Activated CD4-positive, alpha-beta T cell treated with anti-CD3 and anti-CD28 coated beads, Interleukin-2, Interleukin-4, amounts not matched to agents 100 ng/mL and 50 ng/mL, durations not matched to agents 16 hours and 8 hours (primary cell): ENCODE measurements around the gene EXOC2.
"Not testable (repeated sequence)": the region's sequence is repeated elsewhere in the genome, so short reads cannot be mapped to it uniquely, and the experiment has no call there.

Source experiments
- DNase-seq: peaks from one replicate; pipeline ENCODE4 v3.0.0-alpha.2; 2020; ENCODE audit warnings: low spot score

EXOC2 gene

GRCh38 chr6:635233-635632, 57.7 kb downstream of the EXOC2 start:
- DNase-seq, result no peak

GRCh38 chr6:633611-634010, 59.3 kb downstream of the EXOC2 start:
- no peak for DNase-seq

- no peak for DNase-seq
These were observed 64.2 kb downstream of the EXOC2 start for GRCh38 chr6:628766-629165.

- DNase-seq, result no peak
These were observed 66.7 kb downstream of the EXOC2 start for GRCh38 chr6:626236-626635.

GRCh38 chr6:624979-625378, 68.0 kb downstream of the EXOC2 start:
- no peak for DNase-seq

DNA sequence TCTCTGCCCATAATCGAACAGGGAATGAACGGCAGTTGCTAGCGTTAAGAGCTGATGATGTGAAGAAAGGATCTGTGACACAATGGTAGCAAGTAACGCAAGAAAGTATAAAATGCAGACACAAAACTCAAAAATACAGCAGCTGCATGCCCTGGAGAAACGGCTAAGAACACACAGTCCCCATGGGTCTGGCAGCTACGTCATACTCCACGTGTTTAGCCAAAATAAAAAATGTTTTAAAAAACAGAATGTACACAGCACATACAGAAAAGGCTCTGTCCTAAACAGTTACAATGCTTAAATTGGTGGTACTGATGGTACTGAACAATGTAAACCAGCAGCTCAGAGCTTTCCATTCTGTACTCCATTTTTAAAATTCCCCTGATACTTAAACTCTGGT, 70.5 kb downstream of the EXOC2 start:
- DNase-seq, result no peak

- no peak for DNase-seq
These were observed 71.0 kb downstream of the EXOC2 start for GRCh38 chr6:621931-622330.

DNA sequence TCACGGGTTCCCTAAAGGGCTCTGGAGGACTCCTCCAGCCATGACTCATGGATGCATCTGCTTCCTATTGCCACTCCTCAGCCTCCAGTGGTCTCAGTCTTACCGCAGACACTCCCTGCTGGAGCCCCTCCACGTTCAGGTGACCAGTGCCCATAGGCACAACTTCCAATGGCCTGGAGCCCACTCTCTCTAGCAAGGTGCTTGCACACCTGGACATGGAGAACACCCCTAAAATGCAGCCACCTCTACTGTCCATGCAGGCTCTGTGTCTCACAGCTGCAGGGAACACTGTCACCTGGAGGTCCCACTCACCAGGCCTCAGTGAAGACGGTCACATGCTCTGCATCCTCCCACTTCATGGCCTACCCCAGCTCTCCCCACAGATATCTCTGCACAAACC, 72.0 kb downstream of the EXOC2 start:
- no peak for DNase-seq

DNA sequence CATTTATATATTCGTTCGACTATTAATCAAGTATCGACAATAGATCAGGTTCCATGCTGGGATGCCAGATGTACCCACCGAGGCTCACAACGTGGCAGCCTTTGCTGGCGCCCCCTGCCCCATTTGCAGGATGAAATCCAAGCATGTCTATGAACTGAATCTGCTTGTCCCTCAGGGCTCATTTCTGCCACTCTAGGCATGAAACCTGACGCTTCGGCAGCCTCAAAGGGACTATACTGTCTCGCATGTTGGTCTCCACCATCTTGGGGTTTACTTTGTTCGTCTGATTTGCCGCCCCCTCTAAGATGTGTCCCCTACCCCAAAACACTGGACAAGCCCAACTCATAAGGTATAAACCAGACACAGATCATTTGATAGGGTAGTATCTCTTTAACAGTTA, 72.8 kb downstream of the EXOC2 start:
- no peak for DNase-seq

- no peak for DNase-seq
These were observed 75.4 kb downstream of the EXOC2 start for GRCh38 chr6:617456-618100.

DNA sequence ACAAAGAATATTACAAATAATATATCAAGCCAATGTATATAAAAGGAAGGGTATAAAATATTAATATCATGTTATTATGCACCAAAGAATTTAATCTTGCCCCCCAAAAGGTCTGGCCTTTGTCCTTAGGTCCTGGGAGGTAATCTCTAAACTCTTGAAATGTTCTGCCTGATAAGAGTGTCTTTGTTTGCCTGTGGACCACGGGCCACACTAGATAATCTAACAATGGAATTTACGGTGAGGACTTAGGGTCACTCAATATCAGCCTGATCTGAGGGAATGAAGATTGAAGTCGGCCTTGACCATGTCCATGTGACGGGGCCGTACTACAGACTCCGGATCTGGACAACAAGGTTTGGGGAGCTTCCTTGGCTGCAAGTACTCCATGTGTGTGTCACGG, 79.0 kb downstream of the EXOC2 start:
- DNase-seq, result no peak

GRCh38 chr6:611928-612327, 81.0 kb downstream of the EXOC2 start:
- no peak for DNase-seq

DNA sequence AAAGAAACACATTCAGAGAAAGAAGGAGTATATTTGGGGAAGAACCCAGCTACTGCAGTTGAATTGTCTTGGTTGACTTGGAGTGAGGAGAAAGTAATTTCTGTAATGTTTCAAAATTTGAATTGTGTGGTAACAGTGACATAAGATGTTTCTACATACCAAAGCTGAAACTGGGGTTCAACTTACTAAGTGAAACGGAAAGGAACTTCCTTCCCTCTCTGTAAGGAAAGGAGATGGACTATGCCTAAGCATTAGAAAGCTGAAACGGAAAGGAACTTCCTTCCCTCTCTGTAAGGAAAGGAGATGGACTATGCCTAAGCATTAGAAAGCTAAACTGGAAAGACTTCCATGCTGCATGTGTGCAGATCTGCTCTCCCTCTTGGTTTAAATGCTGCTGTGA, 82.1 kb downstream of the EXOC2 start:
- DNase-seq, result no peak

- DNase-seq, result no peak
These were observed 83.0 kb downstream of the EXOC2 start for GRCh38 chr6:609905-610304.

DNA sequence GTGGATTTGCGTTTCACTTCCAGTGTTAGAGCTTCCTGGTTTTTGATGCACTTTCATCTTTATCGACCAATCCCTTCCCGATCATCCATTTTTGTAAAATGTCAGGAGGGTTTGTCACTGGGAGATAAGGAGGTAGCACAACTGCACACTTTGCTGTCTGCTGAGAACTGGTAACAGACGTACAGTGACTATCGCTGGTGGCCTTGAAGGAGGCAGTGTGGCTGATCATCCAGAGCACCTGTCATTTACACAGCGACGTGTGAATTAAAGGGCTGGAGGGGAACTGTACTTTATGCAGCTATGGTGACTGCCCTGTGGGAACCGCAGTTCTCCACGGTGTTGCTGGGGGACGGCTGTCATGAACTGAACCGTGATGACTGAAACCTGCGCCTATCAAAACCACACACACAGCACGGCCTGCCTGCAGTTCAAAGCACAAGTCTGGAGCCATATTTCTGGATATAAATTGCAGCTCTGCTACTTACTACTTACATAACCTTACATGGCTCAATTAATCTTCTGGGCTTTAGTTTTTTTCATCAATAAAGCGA, 86.0 kb downstream of the EXOC2 start:
- no peak for DNase-seq

- DNase-seq, result not testable (repeated sequence)
These were observed 87.0 kb downstream of the EXOC2 start for GRCh38 chr6:605895-606294.

DNA sequence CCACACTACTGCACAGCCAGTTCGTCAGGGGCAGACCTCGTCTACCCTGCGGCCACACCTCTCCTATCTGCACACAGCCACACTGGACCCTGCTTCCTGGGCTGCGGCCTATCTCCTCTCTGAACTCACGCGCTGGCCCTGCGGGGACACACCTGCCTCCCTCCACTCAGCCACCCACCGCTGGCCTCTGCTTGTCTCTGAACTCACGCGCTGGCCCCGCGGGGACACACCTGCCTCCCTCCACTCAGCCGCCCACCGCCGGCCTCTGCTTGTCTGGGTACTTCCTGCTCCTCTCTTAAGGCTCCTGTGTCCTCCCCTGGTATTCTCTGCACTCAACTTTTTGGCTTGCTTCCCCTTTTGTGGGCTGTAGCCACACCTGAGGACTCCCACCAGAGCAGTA, 88.4 kb downstream of the EXOC2 start:
- DNase-seq, result no peak

DNA sequence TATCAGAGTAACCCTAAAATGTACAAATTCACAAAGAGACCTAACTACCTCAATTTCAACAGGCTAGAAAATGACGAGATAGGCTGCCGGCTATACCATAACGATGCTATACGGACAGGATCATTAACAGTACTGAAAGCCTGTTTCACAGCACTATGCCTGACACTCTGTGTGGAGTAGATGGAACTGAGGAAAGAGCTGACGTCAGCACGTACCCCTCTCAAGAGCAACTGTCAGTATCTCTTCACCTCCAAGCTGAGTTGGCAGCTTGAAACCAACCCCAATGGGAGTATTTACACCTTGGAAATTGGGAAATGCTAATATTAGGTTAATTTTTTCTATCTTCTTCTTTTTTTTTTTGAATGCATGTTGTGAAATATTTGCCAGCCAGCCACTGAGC, 89.7 kb downstream of the EXOC2 start:
- DNase-seq, result no peak

- DNase-seq, result no peak
These were observed 93.1 kb downstream of the EXOC2 start for GRCh38 chr6:599576-600448.

GRCh38 chr6:593907-594212, 99.1 kb downstream of the EXOC2 start:
- no peak for DNase-seq

DNA sequence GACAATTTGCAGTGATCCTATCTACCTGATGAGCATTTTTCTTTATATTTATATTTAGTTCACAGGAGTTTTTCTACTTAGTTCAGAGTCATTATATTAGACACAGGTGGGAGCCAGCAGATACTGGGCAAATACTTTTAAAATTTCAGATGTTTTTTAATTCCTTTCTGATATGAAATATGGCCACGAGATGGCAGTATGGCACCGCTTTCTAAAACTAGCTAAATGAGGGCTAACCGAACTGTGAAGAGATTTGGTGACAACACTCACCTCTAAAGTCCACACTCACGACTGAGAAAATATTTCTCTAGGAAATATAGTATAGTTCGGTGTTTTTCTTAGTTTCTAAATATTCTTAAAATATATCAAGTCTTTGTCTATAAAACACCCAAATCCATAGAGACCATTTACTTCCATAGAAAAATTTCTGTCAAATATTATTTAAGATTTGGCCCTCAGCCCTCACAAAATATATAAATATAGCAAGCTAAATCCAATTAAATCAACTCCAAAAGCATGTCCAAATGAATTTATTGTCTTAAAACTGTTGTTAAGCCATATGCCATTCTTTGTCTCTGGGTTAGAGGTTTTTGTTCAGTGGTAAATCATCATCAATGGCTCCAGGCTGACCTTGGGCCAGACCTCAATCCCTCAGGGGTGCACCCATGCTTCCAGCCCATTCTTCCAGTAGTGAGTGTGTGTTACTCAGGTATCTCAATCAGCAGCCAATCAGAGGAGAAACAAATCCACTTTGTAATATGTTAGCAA, 99.6 kb downstream of the EXOC2 start:
- peak; percentile 76 for DNase-seq

GRCh38 chr6:589090-589489, 103.8 kb downstream of the EXOC2 start:
- DNase-seq, result no peak

GRCh38 chr6:586553-586952, 106.4 kb downstream of the EXOC2 start:
- DNase-seq, result no peak
